ENCODE measurements around the gene MGRN1.

The MGRN1 gene

DNA sequence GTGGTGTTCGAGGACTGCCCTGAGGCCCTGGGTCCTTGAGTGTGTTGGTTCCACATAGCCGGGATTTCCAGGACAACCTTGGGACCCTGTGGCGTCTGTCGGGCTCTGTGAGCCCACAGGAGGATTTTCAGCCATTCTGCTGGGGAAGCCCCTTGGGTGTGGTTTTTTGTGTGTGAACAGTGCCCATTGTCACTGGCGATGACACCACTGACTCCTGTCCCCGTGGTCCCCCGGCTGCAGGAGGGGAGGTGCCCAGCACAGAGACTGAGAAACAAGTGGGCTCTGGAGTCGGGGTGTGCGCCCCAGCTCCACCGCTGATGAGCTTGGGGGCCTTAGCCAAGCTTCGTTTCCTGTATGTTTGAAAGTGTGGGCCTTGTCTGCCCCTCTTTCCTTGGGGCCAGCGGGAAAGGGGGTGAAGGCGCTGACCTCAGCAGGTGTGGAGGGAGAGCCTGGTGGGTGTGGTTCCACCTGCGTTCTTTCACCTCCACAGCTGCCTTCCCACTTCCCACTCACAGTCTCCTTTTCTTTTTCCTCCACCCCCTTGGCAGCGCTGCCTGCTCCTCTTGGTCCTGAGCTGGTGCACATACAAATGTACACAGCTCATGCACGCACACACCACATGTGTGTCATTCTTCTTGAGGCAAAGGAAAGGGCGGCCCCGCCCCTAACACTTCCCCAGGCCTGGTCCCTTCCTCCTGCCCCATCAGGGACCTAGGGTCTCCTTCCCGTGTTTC, 16.1 kb downstream of the MGRN1 start:
- no peak overlapping the region for H3K27ac ChIP-seq (ENCODE audit: low read length)
- peaks cover 59% of the 10 kb centered on the region for H4K20me1 ChIP-seq (ENCODE audit: insufficient read depth, low read length)
- no peaks in the 10 kb centered on the region for H3K4me1 ChIP-seq (ENCODE audit: insufficient read depth, low read length)
- H3K27me3 ChIP-seq (ENCODE audit: insufficient read depth, low read length, poor library complexity): no peaks in the 10 kb centered on the region
- peaks cover 16% of the 10 kb centered on the region for H3K36me3 ChIP-seq (ENCODE audit: insufficient read depth, low read length)
- no peak overlapping the region for H3K4me2 ChIP-seq (ENCODE audit: insufficient read depth, low read length)
- H3K4me3 ChIP-seq (ENCODE audit: low read depth in 1 of 2, low read length in 2 of 2): no peak overlapping the region
- ATAC-seq (ENCODE audit: insufficient read depth, low read depth) (no peak), DNase-seq (no peak)
- TF ChIP-seq CTCF (IDR thresholded peaks at IDR 0.05; ENCODE audit: borderline replicate concordance, extremely low read depth, low read length, poor library complexity, severe bottlenecking): no peak
- no peak for TF ChIP-seq EZH2 (IDR thresholded peaks at IDR 0.05; ENCODE audit: borderline replicate concordance, low read depth, low read length, severe bottlenecking)
- no peaks in the 10 kb centered on the region for H3K9me3 ChIP-seq (ENCODE audit: insufficient read depth, low read length, severe bottlenecking)
- H3K79me2 ChIP-seq (ENCODE audit: insufficient read depth, low read length): peaks cover 90% of the 10 kb centered on the region
- no peak overlapping the region for H2AFZ ChIP-seq (ENCODE audit: low read depth, low read length)
- H3K9ac ChIP-seq (ENCODE audit: low read depth, low read length): no peak overlapping the region

- H3K4me1 ChIP-seq (ENCODE audit: insufficient read depth, low read length): no peaks in the 10 kb centered on the region
- no peak overlapping the region for H3K4me2 ChIP-seq (ENCODE audit: insufficient read depth, low read length)
- TF ChIP-seq EZH2 (IDR thresholded peaks at IDR 0.05; ENCODE audit: borderline replicate concordance, low read depth, low read length, severe bottlenecking) (no peak), CTCF (IDR thresholded peaks at IDR 0.05; ENCODE audit: borderline replicate concordance, extremely low read depth, low read length, poor library complexity, severe bottlenecking) (no peak)
- H3K27me3 ChIP-seq (ENCODE audit: insufficient read depth, low read length, poor library complexity): no peaks in the 10 kb centered on the region
- no peak overlapping the region for H3K9ac ChIP-seq (ENCODE audit: low read depth, low read length)
- H3K27ac ChIP-seq (ENCODE audit: low read length): no peak overlapping the region
- H2AFZ ChIP-seq (ENCODE audit: low read depth, low read length): no peak overlapping the region
- peaks cover 62% of the 10 kb centered on the region for H4K20me1 ChIP-seq (ENCODE audit: insufficient read depth, low read length)
- DNase-seq (no peak), ATAC-seq (ENCODE audit: insufficient read depth, low read depth) (no peak)
- peaks cover 17% of the 10 kb centered on the region for H3K36me3 ChIP-seq (ENCODE audit: insufficient read depth, low read length)
- peaks cover 90% of the 10 kb centered on the region for H3K79me2 ChIP-seq (ENCODE audit: insufficient read depth, low read length)
- no peak overlapping the region for H3K4me3 ChIP-seq (ENCODE audit: low read depth in 1 of 2, low read length in 2 of 2)
- no peaks in the 10 kb centered on the region for H3K9me3 ChIP-seq (ENCODE audit: insufficient read depth, low read length, severe bottlenecking)
These were observed 16.7 kb downstream of the MGRN1 start for GRCh38 chr16:4641306-4641687.

- Histone ChIP-seq H3K4me2 (ENCODE audit: insufficient read depth, low read length) (no peak overlapping the region), H3K79me2 (ENCODE audit: insufficient read depth, low read length) (peaks cover 89% of the 10 kb centered on the region), H3K9ac (ENCODE audit: low read depth, low read length) (no peak overlapping the region), H3K4me3 (ENCODE audit: low read depth in 1 of 2, low read length in 2 of 2) (no peak overlapping the region), H4K20me1 (ENCODE audit: insufficient read depth, low read length) (peaks cover 64% of the 10 kb centered on the region), H3K4me1 (ENCODE audit: insufficient read depth, low read length) (no peaks in the 10 kb centered on the region), H3K27ac (ENCODE audit: low read length) (no peak overlapping the region), H3K27me3 (ENCODE audit: insufficient read depth, low read length, poor library complexity) (no peaks in the 10 kb centered on the region), H2AFZ (ENCODE audit: low read depth, low read length) (no peak overlapping the region), H3K36me3 (ENCODE audit: insufficient read depth, low read length) (peaks cover 17% of the 10 kb centered on the region), H3K9me3 (ENCODE audit: insufficient read depth, low read length, severe bottlenecking) (no peaks in the 10 kb centered on the region)
- ATAC-seq (ENCODE audit: insufficient read depth, low read depth): no peak
- TF ChIP-seq EZH2 (IDR thresholded peaks at IDR 0.05; ENCODE audit: borderline replicate concordance, low read depth, low read length, severe bottlenecking): no peak
- TF ChIP-seq CTCF (IDR thresholded peaks at IDR 0.05; ENCODE audit: borderline replicate concordance, extremely low read depth, low read length, poor library complexity, severe bottlenecking): no peak
- DNase-seq: no peak
These were observed 17.3 kb downstream of the MGRN1 start for GRCh38 chr16:4641895-4642294.
